Ishikawa (cell line): ENCODE data around the gene CEACAM1.

Source experiments
- CEBPB ChIP-seq: IDR thresholded peaks from 2 replicates; pipeline ENCODE4 v1.6.1; 2012
- CREB1 ChIP-seq: IDR thresholded peaks from 2 replicates; pipeline ENCODE4 v1.6.1; 2012; ENCODE audit warnings: low read depth
- EGR1 ChIP-seq: IDR thresholded peaks from 2 replicates; pipeline ENCODE4 v1.6.1; 2012
- EP300 ChIP-seq: IDR thresholded peaks from 2 replicates; pipeline ENCODE4 v1.6.1; 2012; ENCODE audit warnings: borderline replicate concordance
- FOXM1 ChIP-seq: IDR thresholded peaks from 2 replicates; pipeline ENCODE4 v1.6.1; 2012; ENCODE audit warnings: low read depth, borderline replicate concordance
- MAX ChIP-seq: IDR thresholded peaks from 2 replicates; pipeline ENCODE4 v1.6.1; 2012
- NFIC ChIP-seq: IDR thresholded peaks from 2 replicates; pipeline ENCODE4 v1.6.1; 2012
- RAD21 ChIP-seq: IDR thresholded peaks from 2 replicates; pipeline ENCODE4 v1.6.1; 2012; ENCODE audit warnings: low read depth
- TAF1 ChIP-seq: IDR thresholded peaks from 2 replicates; pipeline ENCODE4 v1.6.1; 2012; ENCODE audit warnings: low read depth, mild to moderate bottlenecking
- TCF12 ChIP-seq: IDR thresholded peaks from 2 replicates; pipeline ENCODE4 v1.6.1; 2012; ENCODE audit warnings: low read depth
- TEAD4 ChIP-seq: IDR thresholded peaks from 2 replicates; pipeline ENCODE4 v1.6.1; 2012
- YY1 ChIP-seq: IDR thresholded peaks from 2 replicates; pipeline ENCODE4 v1.6.1; 2012; ENCODE audit warnings: low read depth
- ZBTB7A ChIP-seq: IDR thresholded peaks from 2 replicates; pipeline ENCODE4 v1.6.1; 2012; ENCODE audit warnings: low read depth
- TF ChIP-seq, protein P1 (sequence below): IDR thresholded peaks from 2 replicates; pipeline ENCODE4 v1.6.1; 2012; ENCODE audit warnings: low read depth, mild to moderate bottlenecking
- TF ChIP-seq, protein P2 (sequence below): IDR thresholded peaks from 2 replicates; pipeline ENCODE4 v1.6.1; 2012

The CEACAM1 gene

DNA sequence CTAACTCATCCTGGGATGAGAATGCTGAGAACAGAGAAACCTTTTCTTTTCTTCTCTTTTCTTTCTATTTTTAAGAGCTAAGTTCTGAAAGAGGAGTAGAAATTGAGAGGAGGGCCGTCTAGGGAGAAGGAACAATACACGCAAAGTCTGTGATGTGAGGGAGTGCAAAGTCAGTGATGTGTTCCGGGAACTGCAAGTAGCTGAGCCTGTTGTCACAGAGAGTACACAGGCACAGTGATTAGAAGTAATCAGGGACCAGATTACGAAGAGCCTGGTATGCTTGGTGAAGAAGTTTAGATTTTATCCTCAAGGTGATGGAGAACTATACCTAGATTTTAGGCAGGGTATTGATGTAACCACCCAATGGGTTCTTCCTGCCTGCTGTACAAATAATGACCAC lies 53.5 kb downstream of the CEACAM1 start:
- TF ChIP-seq TEAD4, result no peak
- no peak for TF ChIP-seq CREB1
- no peak for TF ChIP-seq TCF12
- TF ChIP-seq, protein P1, sequence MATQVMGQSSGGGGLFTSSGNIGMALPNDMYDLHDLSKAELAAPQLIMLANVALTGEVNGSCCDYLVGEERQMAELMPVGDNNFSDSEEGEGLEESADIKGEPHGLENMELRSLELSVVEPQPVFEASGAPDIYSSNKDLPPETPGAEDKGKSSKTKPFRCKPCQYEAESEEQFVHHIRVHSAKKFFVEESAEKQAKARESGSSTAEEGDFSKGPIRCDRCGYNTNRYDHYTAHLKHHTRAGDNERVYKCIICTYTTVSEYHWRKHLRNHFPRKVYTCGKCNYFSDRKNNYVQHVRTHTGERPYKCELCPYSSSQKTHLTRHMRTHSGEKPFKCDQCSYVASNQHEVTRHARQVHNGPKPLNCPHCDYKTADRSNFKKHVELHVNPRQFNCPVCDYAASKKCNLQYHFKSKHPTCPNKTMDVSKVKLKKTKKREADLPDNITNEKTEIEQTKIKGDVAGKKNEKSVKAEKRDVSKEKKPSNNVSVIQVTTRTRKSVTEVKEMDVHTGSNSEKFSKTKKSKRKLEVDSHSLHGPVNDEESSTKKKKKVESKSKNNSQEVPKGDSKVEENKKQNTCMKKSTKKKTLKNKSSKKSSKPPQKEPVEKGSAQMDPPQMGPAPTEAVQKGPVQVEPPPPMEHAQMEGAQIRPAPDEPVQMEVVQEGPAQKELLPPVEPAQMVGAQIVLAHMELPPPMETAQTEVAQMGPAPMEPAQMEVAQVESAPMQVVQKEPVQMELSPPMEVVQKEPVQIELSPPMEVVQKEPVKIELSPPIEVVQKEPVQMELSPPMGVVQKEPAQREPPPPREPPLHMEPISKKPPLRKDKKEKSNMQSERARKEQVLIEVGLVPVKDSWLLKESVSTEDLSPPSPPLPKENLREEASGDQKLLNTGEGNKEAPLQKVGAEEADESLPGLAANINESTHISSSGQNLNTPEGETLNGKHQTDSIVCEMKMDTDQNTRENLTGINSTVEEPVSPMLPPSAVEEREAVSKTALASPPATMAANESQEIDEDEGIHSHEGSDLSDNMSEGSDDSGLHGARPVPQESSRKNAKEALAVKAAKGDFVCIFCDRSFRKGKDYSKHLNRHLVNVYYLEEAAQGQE, result no peak
- no peak for TF ChIP-seq TAF1
- TF ChIP-seq EP300, result no peak
- TF ChIP-seq CEBPB, result no peak
- no peak for TF ChIP-seq FOXM1
- no peak for TF ChIP-seq ZBTB7A
- no peak for TF ChIP-seq NFIC
- TF ChIP-seq, protein P2, sequence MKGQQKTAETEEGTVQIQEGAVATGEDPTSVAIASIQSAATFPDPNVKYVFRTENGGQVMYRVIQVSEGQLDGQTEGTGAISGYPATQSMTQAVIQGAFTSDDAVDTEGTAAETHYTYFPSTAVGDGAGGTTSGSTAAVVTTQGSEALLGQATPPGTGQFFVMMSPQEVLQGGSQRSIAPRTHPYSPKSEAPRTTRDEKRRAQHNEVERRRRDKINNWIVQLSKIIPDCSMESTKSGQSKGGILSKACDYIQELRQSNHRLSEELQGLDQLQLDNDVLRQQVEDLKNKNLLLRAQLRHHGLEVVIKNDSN, result no peak

DNA sequence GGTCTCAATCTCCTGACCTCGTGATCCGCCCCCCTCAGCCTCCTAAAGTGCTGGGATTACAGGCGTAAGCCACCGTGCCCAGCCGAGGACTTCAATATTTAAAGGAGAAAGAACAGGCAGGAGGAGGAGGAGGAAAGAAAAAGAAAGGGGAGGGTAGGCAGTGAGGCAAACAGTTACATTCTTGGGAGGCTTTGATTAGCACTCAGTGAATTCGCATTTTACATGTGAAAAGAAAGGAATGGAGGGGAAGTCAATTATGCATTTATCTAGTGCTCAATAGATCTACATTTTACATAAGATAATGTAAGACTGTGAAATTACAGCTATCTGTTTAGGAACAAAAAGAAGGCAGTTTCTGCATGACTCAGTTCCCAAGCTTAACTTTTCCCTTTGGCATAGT lies 54.6 kb downstream of the CEACAM1 start:
- no peak for TF ChIP-seq YY1
- no peak for TF ChIP-seq EP300
- TF ChIP-seq NFIC, result no peak
- no peak for TF ChIP-seq TEAD4
- TF ChIP-seq CREB1, result no peak
- no peak for TF ChIP-seq TAF1
- TF ChIP-seq RAD21, result no peak
- no peak for TF ChIP-seq FOXM1
- no peak for TF ChIP-seq EGR1
- no peak for TF ChIP-seq MAX
- no peak for TF ChIP-seq CEBPB

DNA sequence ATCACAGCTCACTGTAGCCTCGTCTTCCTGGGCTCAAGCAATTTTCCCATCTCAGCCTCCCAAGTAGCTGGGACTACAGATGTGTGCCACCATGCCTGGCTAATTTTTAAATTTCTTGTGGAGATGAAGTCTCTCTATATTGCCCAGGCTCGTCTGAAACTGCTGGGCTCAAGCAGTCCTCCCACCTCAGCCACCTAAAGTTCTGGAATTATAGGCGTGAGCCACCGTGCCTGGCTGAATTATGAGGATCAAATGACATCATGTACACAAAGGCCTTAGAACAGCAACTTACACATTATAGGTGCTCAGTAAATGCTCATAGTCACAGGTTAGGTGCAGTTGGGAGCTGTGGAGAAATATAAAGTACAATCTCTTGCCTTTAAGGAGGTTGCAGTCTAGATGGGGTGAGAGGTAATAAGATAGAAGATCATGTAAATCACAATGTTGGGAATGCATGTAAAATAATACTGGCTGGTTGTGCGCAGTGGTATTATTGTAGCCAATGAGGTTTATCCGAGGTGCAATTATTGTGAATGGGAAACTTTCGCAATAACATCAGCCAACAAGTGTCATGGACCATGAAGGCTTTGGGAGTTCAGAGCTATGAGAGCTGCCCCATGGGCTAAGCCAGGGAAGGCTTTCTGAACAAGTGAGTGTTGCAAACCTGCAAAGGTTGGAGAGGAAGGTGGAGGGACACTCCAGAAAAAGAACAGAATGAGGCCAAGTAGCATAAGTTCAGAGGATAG lies 55.7 kb downstream of the CEACAM1 start:
- TF ChIP-seq RAD21 (no peak), EP300 (no peak), TAF1 (no peak), EGR1 (no peak), CEBPB (no peak), YY1 (no peak)
- TF ChIP-seq, protein P1, result no peak

- TF ChIP-seq TCF12 (no peak), EP300 (no peak), EGR1 (no peak), CREB1 (no peak), YY1 (no peak), RAD21 (no peak)
These were observed 56.6 kb downstream of the CEACAM1 start for GRCh38 chr19:42471554-42472249.

- TF ChIP-seq FOXM1 (no peak), CEBPB (no peak), TCF12 (no peak), ZBTB7A (no peak), EP300 (no peak), CREB1 (no peak), YY1 (no peak), RAD21 (no peak), MAX (no peak), TEAD4 (no peak), EGR1 (no peak)
These were observed 58.7 kb downstream of the CEACAM1 start for GRCh38 chr19:42469311-42470235.
